ENCODE results near the gene SEC16A.

SEC16A gene

DNA sequence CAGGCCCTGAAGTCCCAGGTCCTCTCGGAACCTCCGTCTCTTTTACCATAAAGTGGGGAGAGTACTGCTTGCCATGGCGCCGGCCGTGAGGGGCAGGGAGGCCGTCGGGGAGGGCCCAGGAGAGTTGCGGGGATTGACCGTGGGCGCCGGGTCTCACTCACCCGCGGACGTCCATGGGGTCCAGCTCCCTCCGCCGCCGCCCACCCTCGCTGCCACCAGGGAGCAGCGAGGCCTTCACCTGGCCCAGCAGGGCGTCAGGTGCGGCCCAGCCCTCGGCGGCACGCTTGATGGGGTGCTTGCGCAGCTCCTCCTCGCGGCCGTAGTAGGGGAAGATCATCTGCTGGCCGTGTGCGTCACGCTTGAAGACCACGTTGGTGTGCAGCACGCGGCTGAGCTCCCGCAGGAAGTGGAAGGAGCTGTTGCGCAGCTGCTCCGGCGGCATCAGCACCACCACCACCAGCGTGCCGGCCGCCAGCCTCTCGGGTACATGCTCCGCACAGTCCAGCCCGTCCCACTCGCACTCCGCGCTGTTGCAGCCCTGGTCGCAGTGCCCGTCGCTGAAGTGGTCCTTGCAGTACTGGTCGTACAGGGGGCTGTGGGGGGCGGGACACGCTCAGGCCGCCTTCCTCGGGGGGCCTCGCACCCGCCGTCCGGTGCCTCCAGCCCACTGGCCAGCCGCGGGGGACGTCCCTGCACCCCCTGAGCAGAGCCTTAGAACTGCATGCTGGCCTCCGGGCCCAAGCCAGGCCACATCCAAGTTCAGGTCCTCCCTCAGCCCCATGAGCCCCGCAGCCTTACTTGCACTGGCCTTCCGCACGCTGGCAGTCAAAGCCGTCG lies 21.9 kb upstream of the SEC16A start:
- DNase-seq = no peak

DNA sequence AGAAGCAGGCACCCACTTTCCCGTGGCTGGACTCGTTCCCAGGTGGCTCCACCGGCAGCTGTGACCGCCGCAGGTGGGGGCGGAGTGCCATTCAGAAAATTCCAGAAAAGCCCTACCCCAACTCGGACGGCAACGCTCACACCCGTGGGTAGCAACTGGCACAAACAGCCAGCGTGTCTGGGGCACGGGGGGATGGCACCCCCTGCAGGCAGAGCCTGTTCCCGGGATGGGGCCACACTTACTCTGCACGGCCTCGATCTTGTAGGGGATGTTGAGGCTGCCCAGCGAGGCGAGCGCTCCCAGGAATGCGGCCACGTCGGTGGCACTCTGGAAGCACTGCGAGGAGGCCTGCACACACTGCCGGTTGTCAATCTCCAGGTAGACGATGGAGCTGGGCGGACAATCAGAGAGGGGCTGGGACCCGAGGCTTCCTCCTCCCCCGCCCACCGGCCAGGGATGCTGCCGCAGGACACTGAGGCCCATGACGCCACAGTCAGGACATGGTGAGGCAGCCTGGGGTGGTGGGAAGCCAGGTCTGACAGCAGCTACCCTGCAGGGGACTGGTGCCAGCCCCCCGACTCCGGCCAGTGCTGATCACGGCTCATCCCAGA lies 20.2 kb upstream of the SEC16A start:
- no peak for DNase-seq

DNA sequence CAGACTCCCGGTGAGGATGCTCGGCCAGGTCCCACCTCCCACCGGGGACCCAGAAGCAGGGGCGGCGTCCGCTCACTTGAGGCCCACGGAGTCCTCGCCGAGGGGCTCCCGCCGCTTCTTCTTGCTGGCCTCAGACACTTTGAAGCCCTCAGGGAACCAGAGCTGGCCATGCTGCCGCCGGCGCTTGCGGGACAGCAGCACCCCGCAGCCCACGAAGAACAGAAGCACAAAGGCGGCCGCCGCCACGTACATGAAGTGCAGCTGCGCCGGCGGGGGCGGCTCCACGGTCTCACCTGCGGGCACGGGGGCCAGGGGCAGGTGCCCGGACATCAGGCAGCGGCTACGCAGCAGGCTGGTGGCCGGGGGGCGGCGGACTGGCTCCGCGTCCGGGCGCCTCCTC lies 19.4 kb upstream of the SEC16A start:
- DNase-seq = no peak

DNA sequence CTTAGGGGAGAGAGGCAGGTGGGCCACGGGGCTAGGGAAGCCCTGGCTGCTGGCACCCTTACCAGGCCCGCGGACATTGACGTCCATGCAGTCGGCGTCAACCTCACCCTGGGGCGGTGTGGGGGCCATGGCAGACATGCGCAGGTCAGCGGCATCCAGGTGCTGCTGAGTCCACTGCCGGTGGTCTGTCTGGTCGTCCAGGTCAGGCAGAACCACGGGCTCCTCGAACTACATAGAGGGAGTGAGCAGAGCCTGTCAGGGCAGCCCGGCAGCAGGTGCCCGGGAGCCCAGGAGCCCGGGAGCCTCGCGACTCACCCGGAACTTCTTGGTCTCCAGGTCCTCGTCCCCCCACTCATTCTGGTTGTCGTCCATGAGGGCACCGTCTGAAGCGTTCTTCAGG lies 18.8 kb upstream of the SEC16A start:
- no peak for DNase-seq

DNA sequence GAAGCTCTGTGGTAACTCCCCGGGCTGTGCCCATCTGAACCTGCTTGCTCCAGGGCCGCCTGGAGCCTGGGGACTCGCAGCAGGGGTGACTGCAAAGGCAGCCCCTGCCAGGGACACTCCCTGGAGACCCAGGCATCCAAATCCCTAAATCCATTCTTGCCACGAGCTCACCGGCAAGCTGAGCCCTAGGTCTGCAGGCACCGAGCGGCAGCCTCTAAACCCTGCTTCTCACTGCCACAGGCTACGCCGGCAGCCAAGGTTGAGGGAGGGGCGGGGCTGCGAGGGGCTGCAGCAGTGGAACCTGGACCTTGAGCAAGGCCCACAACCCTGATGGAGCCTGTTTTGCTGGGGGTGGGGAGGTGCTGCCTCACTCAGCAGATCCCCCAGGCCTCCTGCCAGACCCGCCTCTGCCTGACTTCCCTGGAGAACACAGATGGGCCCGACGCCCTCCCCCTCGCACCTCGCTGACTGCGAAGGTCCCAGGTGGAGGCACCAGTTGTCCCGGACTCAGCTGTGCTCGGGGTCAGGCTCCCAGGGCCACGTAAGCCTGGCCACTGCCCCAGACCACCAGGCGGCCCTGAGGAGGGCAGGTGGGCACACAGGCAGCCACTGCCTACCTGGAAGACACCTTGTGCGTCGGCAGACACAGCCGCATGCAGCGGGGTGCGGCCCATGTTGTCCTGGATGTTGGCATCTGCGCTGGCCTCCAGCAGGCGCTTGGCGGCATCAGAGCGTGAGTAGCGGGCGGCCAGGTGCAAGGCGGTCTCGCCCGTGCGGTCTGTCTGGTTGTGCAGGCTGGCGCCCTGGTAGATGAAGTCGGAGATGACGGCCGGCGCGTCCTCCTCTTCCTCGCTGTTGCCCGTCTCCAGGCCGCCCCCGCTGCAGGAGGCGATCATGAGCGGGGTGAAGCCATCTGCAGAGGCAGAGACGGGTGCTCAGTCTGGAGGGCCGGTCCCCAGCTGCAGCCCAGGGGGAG lies 17.4 kb upstream of the SEC16A start:
- no peak for DNase-seq

DNA sequence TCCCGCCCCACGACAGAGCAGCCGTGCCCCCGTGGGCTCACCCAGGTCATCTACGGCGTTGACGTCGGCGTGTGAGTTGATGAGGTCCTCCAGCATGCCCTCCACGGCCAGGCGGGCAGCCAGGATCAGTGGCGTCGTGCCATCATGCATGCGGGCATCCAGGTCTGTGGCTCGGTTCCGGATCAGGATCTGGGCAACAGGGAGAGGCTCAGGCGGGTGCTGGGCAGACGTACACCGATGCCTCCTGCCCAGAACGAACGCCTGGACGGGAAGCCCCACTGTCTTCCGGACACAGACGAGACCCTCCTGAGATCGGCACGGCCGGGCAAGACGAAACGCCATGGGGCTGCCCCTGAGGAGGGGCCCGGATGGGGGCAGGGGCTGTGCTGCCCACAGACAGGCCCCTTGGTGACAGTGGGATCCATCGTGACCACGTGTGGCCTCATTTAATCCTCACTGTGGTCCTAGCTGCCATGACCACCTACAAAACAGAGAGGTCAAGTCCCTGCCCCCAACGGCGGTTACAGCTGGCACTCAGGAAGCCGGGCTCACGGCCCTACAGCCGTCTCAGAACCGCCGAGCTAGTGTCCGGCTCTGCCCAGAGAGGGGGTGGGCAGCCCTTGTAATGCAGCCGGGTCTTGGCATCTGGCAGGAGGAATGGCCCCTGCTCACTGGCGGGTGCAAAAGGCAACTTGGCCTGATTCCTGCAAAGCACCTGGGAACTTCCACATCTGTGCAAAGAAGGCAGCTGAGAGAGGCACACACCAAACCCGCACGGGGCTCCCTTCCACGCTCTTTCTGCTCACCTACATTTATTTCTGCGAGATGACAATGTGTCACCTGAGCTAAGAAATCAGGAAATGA lies 16.5 kb upstream of the SEC16A start:
- DNase-seq = no peak

DNA sequence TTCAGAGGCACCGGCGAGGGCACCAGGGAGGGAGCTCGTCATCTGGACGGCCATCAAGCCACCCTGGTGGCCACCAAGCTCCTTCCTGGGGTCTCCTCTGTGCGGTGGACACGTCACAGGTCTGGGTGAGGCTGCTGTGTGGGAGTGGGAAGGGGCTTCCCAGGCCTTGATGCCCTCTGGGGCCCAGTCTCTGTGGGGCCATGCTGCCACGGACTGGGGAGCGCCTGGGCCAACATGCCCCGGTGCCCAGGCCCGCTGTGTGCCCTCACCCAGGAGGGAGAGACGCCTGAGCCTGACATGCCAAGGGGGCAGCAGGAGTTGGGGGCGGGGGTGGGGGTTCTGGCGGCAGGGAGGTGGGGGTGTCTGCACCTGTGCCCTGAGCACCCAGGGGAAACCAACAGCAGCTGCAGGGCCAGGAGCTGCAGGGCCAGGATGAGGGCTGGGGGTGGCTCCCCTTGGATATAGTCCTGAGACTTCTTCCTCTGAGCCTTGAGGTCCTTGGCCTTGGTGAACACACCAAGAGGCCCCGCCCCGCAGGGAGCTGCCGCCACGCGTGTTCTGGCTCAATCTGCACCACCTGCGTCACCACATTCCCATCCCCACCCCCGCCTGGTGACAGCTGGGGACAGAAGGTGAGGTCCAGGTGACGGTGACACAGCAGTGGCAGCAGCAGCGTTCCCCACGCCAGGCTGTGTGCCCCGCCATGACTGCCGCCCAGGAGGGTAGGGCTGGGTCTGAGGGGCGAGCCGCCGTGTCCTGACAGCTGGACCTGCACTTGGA lies 15.3 kb upstream of the SEC16A start:
- DNase-seq = no peak

DNA sequence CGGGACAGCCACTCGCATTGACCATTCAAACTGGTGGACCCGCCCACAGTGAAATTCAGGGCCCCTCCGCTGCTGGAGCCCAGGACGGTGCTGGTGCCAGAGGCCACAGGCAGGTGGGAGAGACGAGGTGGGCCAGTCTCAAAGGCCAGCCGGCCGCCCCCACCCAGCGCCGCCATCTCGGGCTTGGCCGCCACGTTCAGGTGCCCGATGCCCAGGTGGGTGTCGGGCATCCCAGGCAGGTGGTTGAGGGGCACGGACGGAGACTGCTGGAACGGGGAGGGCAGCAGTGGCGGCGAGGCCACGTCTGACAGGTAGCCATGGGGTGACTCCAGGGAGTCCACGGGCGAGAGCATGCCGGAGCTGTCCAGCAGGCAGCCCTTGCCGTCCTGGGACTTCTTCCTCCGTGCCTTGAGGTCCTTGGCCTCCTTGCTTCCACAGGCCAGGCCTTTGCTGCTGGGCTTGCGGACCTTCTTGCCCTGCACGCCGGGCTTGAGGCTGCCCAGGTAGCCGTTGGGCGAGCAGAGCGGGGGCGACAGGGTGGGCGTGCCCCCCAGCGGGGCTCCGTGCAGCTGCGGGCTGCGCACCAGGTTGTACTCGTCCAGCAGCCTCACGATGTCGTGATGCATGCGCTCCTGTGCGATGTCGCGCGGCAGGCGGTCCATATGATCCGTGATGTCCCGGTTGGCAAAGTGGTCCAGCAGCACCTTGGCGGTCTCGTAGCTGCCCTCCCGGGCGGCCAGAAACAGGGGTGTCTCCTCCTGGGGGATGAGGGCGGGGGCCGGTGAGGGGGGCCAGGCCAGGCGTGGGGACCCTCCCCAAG lies 14.2 kb upstream of the SEC16A start:
- DNase-seq = no peak

DNA sequence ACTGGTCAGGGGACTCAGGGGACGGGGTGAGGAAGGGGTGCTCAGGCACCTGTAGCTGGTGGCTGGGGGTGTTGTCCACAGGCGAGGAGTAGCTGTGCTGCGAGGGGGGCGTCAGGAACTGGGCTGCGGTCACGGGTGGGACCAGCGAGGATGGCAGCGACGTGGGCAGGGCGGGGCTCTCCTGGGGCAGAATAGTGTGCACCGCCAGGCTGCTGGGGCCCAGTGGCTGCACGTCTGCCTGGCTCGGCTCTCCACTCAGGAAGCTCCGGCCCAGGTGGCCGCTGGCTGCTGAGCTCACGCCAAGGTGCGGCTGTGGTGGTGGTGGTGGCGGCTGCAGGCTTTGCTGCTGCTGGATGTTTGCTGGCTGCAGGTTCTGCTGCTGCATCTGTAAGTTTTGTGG lies 13.3 kb upstream of the SEC16A start:
- no peak for DNase-seq

DNA sequence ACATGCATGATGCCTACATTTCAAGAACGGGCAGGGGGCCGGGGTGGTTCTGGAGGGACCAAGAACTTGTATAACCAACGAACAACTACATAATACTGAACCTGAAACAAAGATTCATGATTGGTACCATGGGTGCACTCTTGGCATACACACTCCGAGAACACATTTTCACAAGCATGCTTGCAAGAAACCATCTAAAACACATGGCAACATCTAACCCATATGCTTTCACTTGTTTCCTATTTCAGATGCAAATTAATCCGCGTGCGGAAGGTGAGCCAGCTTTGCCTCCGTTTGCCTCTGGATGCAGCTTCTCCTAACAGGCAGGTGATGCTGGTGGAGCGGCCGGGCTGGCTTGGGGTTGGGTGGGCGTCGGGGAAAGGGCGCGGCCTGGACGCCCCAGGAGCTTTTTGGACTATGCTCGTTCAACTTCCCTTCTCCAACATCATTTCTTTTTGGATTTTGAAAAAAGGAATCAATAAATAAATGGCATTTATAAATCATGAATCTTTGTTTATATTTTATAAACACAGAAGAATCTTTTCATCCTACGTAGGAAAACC lies 12.5 kb upstream of the SEC16A start:
- no peak for DNase-seq

DNA sequence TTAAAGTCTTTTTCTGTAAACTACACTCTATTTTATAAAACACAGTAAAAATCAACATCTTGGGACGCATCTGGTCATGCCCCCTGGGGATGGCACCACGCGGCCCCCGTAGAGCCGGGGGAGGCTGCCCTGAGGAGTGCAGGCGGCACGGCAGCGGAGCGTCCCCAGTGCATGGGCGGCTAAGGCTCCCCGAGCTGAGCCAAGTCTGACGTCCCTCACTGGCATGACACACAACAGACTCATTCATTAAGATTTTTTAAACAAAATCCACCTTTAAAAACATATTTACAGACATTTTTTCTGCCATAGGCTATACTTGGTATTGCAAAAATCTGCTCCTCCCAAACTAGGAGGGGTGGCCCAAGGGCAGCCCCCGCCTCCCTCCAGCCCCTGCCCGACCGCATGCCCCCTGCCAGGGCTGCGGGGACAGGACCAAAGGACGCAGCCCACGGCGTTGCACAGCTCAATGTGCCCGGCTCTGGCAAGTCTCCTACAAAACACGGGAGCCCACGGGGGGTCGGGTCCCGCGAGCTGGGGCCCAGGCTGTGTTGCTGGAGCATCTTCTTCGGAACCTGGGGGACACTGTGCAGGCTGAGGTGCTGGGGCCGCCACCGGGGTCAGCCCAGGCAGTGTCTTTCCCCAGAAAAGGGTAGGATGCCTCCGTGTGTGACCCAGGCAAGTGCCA lies 11.8 kb upstream of the SEC16A start:
- no peak for DNase-seq

DNA sequence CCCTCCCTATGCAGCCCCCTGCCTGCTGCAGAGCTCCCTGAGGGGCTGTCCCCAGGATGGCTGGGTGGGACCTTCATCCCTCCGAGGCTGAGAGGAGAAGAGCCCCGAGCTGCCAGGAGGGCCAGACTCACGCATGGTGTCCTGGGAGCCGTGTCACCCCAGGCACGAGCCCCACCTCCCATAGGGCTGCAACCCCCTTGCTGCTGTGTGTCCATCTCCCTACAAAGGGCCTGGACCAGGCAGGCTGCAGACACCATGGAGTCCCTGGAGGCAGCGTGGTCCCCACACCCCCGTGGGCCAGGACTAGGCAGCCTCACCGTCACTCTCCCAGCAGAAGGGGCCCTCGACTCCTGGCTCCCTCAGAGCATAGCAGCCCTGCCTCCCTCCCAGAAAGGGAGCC lies 11.2 kb upstream of the SEC16A start:
- no peak for DNase-seq

DNA sequence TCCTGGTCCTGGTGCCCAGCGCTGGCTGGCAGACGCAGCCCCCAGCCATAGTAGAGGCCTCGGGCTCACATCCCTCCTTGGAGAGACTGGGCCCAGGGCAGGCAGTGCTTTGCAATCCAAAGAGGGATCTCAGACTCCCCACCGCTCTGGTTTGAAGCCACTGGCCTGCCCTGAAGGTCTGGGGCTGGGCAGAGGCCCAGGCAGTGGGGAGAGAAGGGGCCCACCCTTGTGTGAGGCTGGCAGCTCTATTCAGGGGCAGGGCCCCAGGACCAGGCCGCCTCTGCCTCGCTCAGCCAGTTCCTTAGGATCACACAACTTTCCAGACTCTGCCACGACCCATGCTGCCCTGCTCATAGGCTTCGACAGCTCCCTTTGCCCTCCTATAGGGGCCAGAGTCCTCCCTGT lies 10.7 kb upstream of the SEC16A start:
- DNase-seq = no peak

DNA sequence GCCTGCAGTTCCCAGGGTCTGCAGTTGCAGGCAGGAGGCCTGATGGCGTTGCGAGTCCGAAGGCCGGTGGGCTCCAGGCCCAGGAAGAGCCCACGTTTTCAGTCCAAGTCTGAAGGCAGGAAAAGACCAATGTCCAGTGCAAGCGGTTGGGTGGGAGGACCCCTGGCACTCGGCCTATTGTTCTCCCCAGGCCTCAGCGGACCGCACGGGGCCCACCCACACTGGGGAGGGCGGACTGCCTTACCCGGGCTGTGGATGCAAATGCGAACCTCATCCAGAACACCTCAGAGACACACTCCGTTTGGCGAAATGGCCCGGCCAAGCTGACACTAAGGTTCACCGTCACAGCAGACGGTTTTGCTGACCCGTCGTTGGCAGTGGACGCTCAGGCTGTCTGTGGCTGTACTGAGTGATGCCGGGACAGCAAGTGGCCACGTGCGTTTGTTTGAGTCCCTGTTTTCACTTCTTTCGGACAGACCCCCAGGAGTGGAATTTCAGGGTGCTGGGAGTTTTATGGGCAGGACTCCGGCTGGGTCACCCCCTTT lies 10.2 kb upstream of the SEC16A start:
- no peak for DNase-seq

DNA sequence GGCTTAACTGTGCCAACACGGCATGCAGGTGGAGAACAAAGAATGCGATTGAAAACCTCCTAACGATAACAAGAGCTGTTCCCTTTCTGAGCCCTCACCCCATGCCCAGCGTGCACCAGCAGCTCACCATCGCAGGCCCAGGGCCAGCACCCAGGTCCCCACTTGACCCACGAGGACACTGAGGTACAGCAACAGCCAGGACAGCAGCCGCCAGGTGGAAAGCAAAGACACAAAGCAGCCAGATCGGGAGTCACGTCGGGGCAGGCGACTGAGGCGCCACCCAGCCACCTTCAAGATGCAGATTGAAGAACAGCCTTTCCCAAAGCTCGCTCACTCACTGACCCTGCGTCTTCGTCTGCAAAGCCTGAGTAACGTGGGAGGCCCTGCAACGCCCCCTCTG lies 6.9 kb upstream of the SEC16A start:
- DNase-seq = no peak

DNA sequence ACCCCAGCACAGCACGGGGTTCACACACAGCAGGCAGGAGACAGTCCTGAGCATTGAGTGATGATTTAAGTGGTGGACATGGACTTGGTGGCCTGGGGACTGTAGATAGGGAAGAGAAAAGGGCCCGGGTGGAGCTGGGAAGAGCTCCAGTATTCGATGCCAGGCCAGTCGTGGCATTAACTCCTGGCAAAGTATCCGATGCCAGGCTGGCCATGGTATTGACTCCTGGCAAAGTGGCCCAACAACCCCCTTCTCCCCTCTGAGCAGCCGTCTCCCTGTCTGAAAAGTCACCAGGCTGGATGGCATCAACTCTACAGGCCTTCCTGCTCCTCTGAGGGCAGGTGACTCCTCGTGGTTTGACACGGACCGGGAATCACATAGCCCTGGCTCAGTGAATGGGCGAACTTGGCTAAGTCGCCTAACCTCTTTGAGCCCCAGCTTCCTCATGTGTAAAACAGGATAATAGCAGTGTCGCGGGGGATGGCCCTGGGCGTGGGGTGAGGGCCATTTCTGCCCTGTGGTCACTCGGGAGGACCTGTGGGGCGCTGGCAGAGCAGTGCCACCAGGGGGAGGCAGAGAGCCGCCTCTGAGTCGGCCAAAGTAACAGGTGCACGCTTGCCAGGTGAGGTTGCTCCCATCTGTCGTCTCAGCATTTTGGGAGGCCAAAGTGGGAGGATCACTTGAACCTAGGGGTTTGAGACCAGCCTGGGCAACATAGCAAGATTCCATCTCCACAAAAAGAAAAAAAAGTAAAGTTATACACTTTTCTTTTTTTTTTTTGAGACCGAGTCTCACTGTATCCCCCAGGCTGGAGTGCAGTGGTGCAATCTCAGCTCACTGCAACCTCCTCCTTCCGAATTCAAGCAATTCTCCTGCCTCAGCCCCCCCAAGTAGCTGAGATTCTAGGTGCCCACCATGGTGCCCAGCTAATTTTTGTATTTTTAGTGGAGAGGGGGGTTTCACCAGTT lies 5.7 kb upstream of the SEC16A start:
- DNase-seq = peak; percentile 77 to 82

DNA sequence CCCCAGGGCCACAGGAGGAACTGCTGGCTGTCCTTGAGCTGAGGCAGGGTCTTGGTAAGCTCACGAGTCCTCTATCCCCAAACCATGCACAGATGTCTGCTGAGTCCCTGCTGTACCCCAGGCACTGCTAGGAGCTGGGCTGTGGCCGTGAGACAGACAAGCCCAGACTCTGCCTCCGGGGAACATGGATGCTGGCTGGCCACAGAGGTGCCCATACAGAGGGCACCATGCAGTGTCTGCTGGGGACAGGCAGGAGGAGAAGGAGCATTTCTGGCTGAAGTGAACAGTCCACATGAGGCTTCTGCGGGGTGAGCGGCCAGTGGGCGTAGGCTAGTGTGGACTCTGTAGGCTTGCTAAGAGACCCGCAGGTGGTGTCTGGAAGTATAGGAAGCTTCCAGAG lies 4.8 kb upstream of the SEC16A start:
- DNase-seq = no peak

All from activated CD4-positive, alpha-beta T cell treated with anti-CD3 and anti-CD28 coated beads, Interleukin-2, amount 50 U/mL, for 48 hours (primary cell).